Adrenal gland (tissue), 12 donors: Measurements from ENCODE around the gene RNF123. TPM values are rescaled to one million over a fixed set of nuclear protein-coding genes. Genes with fewer than 3 reads are reported as not detected.

Experiments used
- DNase-seq, 7 donors: peaks; one replicate each; pipeline ENCODE4 v3.0.0-alpha.2; 2019 to 2020
- H3K27ac ChIP-seq, 5 donors: fragments of 200-600 bp; sonication (generic) in 4 of 5; 1 replicate in 3 of 5; 2 replicates in 2 of 5; pipeline versions ENCODE4 v1.5.1 to v1.8.0; 2016 to 2020; ENCODE audit warnings: mild to moderate bottlenecking in 1 of 5
- H3K27me3 ChIP-seq: fragments of 200-600 bp; 2 replicates; pipeline ENCODE4 v1.8.0; 2021
- H3K36me3 ChIP-seq, 2 donors: fragments of 200-600 bp; replicated peaks in 1 of 2; 1 replicate in 1 of 2; 2 replicates in 1 of 2; pipeline versions ENCODE4 v1.5.1 to v1.8.0; 2018 to 2022
- H3K4me1 ChIP-seq, 2 donors: fragments of 200-600 bp; replicated peaks in 1 of 2; 1 replicate in 1 of 2; 2 replicates in 1 of 2; pipeline versions ENCODE4 v1.5.1 to v1.8.0; 2018 to 2021
- H3K4me3 ChIP-seq, 4 donors: fragments of 200-600 bp; sonication (generic) in 3 of 4; one replicate each; pipeline ENCODE4 v1.5.1; 2016 to 2018
- H3K9me3 ChIP-seq, 3 donors: fragments of 200-600 bp; sonication (generic) in 1 of 3; replicated peaks in 1 of 3; 1 replicate in 2 of 3; 2 replicates in 1 of 3; pipeline versions ENCODE4 v1.5.1 to v1.8.0; 2016 to 2021
- CTCF ChIP-seq, 6 experiments: fragments of 450-650 bp in 4 of 6; fragments of 200-600 bp in 2 of 6; sonication (generic) in 1 of 6; IDR thresholded peaks; 1 replicate in 5 of 6; 2 replicates in 1 of 6; pipeline versions ENCODE4 v1.5.1 to v1.8.0; 2016 to 2021; ENCODE audit warnings: antibody characterized with exemption in 6 of 6, mild to moderate bottlenecking in 2 of 6, moderate library complexity in 1 of 6
- POLR2A ChIP-seq, 2 donors: fragments of 450-650 bp; IDR thresholded peaks; one replicate each; pipeline ENCODE4 v1.6.1; 2017; ENCODE audit warnings: antibody characterized with exemption in 2 of 2, mild to moderate bottlenecking in 2 of 2, moderate library complexity in 1 of 2
- WGBS, 4 donors: extraction: QIAGEN DNeasy Blood & Tissue Kit in 2 of 4; methylation state at CpG; one replicate each; pipeline versions ENCODE4 v1.1.5 to v1.1.7; 2013 to 2017; 5-methylcytosine and 5-hydroxymethylcytosine counted together
- intact Hi-C, 2 donors: fragments of 100-400 bp; cut with DNase I; formaldehyde crosslinking; loops; one replicate each; pipeline versions ENCODE4 v1.14.1 to v1.15.0; 2022 to 2023
- polyA plus RNA-seq, 3 donors: library from polyadenylated mRNA; stranded (reverse); fragments of 200-250 nt in 2 of 3; fragments of 350-450 nt in 1 of 3; fragmentation: Illumina TruSeq in 1 of 3; extraction: RNeasy Lipid Tissue Mini Kit (QIAGEN cat#74804) in 1 of 3; gene quantifications; one replicate each; pipeline ENCODE4 v1.2.3, GENCODE V29; 2013 to 2014
- total RNA-seq, 9 donors: library from RNA; depleted of rRNA in 4 of 9; stranded (reverse); fragments of >200 nt in 4 of 9; fragments of 120-200 nt in 1 of 9; fragmentation: NEBNext Ultra II Directional in 1 of 9; extraction: Animal tissue kit (Norgen Biotek cat#: 25700) in 1 of 9; gene quantifications; one replicate each; pipeline versions ENCODE4 v1.1.0 to v1.2.4, GENCODE V29; 2013 to 2023
- donor health status: healthy with polysubstance abuse.
- donor health status: Bipolar disorder and iron deficiency.
- donor health status: DM: yes; HTN: yes; CAD: no.
- donor health status: DM: no; HTN: no; CAD: no.
- donor health status: DM: no; HTN: no; CAD: no.
- donor health status: DM: yes; HTN: yes; CAD: no.

The RNF123 gene
- total and polyA plus RNA-seq, 12 donors: 19.5 to 62.3 (median 38.3) TPM

DNA sequence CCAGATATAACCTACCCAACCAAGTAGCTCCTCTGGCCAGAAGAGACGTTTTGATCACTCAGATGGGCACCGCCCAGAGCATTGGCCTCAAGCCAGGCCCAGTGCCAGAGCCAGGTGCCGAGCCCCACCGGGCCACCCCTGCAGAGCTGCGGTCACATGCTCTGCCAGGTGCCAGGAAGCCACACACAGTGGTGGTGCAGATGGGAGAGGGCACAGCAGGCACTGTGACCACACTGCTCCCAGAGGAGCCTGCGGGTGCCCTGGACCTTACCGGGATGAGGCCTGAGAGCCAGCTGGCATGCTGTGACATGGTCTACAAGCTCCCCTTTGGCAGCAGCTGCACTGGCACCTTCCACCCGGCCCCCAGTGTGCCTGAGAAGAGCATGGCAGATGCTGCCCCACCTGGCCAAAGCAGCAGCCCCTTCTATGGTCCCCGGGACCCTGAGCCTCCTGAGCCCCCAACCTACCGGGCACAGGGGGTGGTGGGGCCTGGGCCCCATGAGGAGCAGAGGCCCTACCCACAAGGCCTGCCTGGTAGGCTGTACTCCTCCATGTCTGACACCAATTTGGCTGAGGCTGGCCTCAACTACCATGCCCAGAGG is 34.3 kb upstream of the RNF123 start:
- WGBS, 4 donors: 80 to 84% (median 81%) methylated on average over 1 to 10 of the region's 10 CpGs
- no peak overlapping the region for H3K4me3 ChIP-seq
- intact Hi-C loops: no loop called here

GRCh38 chr3:49655731-49656285 is 33.5 kb upstream of the RNF123 start:
- TF ChIP-seq CTCF (IDR thresholded peaks at IDR 0.05): no peak
- TF ChIP-seq POLR2A (IDR thresholded peaks at IDR 0.05): no peak
- no peak for DNase-seq
- Histone ChIP-seq H3K36me3 (no peaks in the 10 kb centered on the region), H3K4me3 (no peak overlapping the region), H3K4me1 (no peaks in the 10 kb centered on the region), H3K27ac (no peak overlapping the region), H3K27me3 (no peaks in the 10 kb centered on the region), H3K9me3 (no peaks in the 10 kb centered on the region)
- WGBS, 4 donors: 92 to 100% (median 97%) methylated on average over 3 to 19 of the region's 19 CpGs
- intact Hi-C loops: no loop called here

More for the DNA sequence above, 34.3 kb upstream of the RNF123 start:
- Histone ChIP-seq H3K27me3 (no peaks in the 10 kb centered on the region), H3K27ac (no peak overlapping the region), H3K4me1 (no peaks in the 10 kb centered on the region), H3K36me3 (no peaks in the 10 kb centered on the region), H3K9me3 (no peaks in the 10 kb centered on the region)
- no peak for DNase-seq
- TF ChIP-seq POLR2A (IDR thresholded peaks at IDR 0.05): no peak
- TF ChIP-seq CTCF (IDR thresholded peaks at IDR 0.05): no peak

DNA sequence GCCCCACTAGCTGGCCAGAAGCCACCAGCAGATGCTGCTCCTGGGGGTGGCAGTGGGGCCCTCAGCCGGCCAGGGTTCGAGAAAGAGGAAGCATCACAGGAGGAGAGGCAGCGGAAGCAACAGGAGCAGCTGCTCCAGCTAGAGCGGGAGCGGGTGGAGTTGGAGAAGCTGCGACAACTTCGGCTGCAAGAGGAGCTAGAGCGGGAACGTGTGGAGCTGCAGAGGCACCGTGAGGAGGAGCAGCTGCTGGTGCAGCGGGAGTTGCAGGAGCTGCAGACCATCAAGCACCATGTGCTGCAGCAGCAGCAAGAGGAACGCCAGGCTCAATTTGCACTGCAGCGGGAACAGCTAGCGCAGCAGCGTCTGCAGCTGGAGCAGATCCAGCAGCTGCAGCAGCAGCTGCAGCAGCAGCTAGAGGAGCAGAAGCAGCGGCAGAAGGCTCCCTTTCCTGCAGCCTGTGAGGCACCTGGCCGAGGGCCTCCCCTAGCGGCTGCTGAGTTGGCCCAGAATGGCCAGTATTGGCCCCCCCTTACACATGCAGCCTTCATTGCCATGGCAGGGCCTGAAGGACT is 32.7 kb upstream of the RNF123 start:
- Histone ChIP-seq H3K27me3 (no peaks in the 10 kb centered on the region), H3K9me3 (no peaks in the 10 kb centered on the region), H3K4me3 (no peak overlapping the region), H3K4me1 (peaks cover 0 to 5% of the 10 kb centered on the region in 2 donors), H3K36me3 (no peaks in the 10 kb centered on the region), H3K27ac (no peak overlapping the region)
- TF ChIP-seq CTCF (IDR thresholded peaks at IDR 0.05): no peak
- TF ChIP-seq POLR2A (IDR thresholded peaks at IDR 0.05): no peak
- 76 to 81% (median 80%) methylated on average over 16 to 18 of the region's 18 CpGs for WGBS, 4 donors
- no peak for DNase-seq
- intact Hi-C loops: no loop called here

- no peak overlapping the region for H3K4me3 ChIP-seq
- intact Hi-C loops: no loop called here
- H3K9me3 ChIP-seq: no peaks in the 10 kb centered on the region
- TF ChIP-seq CTCF (IDR thresholded peaks at IDR 0.05) (no peak), POLR2A (IDR thresholded peaks at IDR 0.05) (no peak)
- H3K36me3 ChIP-seq: no peaks in the 10 kb centered on the region
- no peak overlapping the region for H3K27ac ChIP-seq
- no peaks in the 10 kb centered on the region for H3K27me3 ChIP-seq
- no peak for DNase-seq
- WGBS, 4 donors: 93 to 94% (median 93%) methylated on average over 27 to 36 of the region's 36 CpGs
- peaks cover 0 to 6% of the 10 kb centered on the region in 2 donors for H3K4me1 ChIP-seq
Measured at GRCh38 chr3:49657208-49657915, 32.0 kb upstream of the RNF123 start.
